Astrocyte (in vitro differentiated cells and primary cell): ENCODE data around the gene ZDHHC17. TPM values are rescaled to one million over a fixed set of nuclear protein-coding genes. Genes with fewer than 3 reads are reported as not detected.
"Not testable (repeated sequence)": the region's sequence is repeated elsewhere in the genome, so short reads cannot be mapped to it uniquely, and the experiment has no call there.

Source experiments
- DNase-seq: peaks from one replicate; pipeline ENCODE4 v3.0.0-alpha.2; 2010; ENCODE audit warnings: low read depth
- FAIRE-seq: peaks from 2 replicates; lab custom pipeline; 2011; peaks lifted over from hg19 to GRCh38; lab: Jason Lieb, UNC
- H2AFZ ChIP-seq: 2 replicates; pipeline ENCODE4 v1.6.0; 2012; ENCODE audit warnings: low read depth, low read length, inconsistent platforms
- H3K27ac ChIP-seq: 2 replicates; pipeline ENCODE4 v1.5.1; 2011; ENCODE audit warnings: low read depth, low read length, inconsistent platforms
- H3K27me3 ChIP-seq: 2 replicates; pipeline ENCODE4 v1.6.0; 2011; ENCODE audit warnings: low read length, inconsistent platforms; ENCODE audit not compliant: insufficient read depth
- H3K36me3 ChIP-seq: 2 replicates; pipeline ENCODE4 v1.5.1; 2011; ENCODE audit warnings: low read length, inconsistent platforms; ENCODE audit not compliant: insufficient read depth
- H3K4me1 ChIP-seq: 2 replicates; pipeline ENCODE4 v1.5.1; 2011; ENCODE audit warnings: low read length, inconsistent platforms; ENCODE audit not compliant: insufficient read depth
- H3K4me2 ChIP-seq: 2 replicates; pipeline ENCODE4 v1.6.0; 2012; ENCODE audit warnings: low read length, inconsistent platforms
- H3K4me3 ChIP-seq: 2 replicates; pipeline ENCODE4 v1.5.1; 2011; ENCODE audit warnings: low read depth, mild to moderate bottlenecking, low read length, inconsistent platforms; ENCODE audit not compliant: insufficient read depth
- H3K79me2 ChIP-seq: 2 replicates; pipeline ENCODE4 v1.6.0; 2012; ENCODE audit warnings: mild to moderate bottlenecking, low read length, inconsistent platforms; ENCODE audit not compliant: insufficient read depth
- H3K9ac ChIP-seq: 2 replicates; pipeline ENCODE4 v1.6.0; 2012; ENCODE audit warnings: mild to moderate bottlenecking, low read length, inconsistent platforms
- H3K9me3 ChIP-seq: 2 replicates; pipeline ENCODE4 v1.5.1; 2012; ENCODE audit warnings: low read depth, mild to moderate bottlenecking, low read length, inconsistent platforms; ENCODE audit not compliant: insufficient read depth
- H4K20me1 ChIP-seq: 2 replicates; pipeline ENCODE4 v1.6.0; 2012; ENCODE audit warnings: low read length, inconsistent platforms; ENCODE audit not compliant: insufficient read depth
- H3K27ac Mint-ChIP-seq: one replicate; pipeline ENCODE4 v1.8.0; 2021; ENCODE audit warnings: mild to moderate bottlenecking, mixed read lengths; ENCODE audit not compliant: unreplicated experiment
- H3K27me3 Mint-ChIP-seq: one replicate; pipeline ENCODE4 v1.8.0; 2021; ENCODE audit warnings: low read depth, mixed read lengths; ENCODE audit not compliant: unreplicated experiment
- H3K36me3 Mint-ChIP-seq: one replicate; pipeline ENCODE4 v1.8.0; 2021; ENCODE audit warnings: low read depth, mixed read lengths; ENCODE audit not compliant: unreplicated experiment
- H3K4me1 Mint-ChIP-seq: one replicate; pipeline ENCODE4 v1.8.0; 2021; ENCODE audit warnings: low read depth, mixed read lengths; ENCODE audit not compliant: unreplicated experiment
- H3K4me3 Mint-ChIP-seq: one replicate; pipeline ENCODE4 v1.8.0; 2021; ENCODE audit warnings: mild to moderate bottlenecking, moderate library complexity, mixed read lengths; ENCODE audit not compliant: unreplicated experiment
- H3K9me3 Mint-ChIP-seq: one replicate; pipeline ENCODE4 v1.8.0; 2021; ENCODE audit warnings: mild to moderate bottlenecking, mixed read lengths; ENCODE audit not compliant: unreplicated experiment
- CTCF ChIP-seq: IDR thresholded peaks from 2 replicates; pipeline ENCODE4 v1.5.1; 2011; ENCODE audit warnings: low read depth, mild to moderate bottlenecking, inconsistent platforms, low read length, moderate library complexity; ENCODE audit not compliant: insufficient read depth
- EZH2 ChIP-seq: IDR thresholded peaks from 2 replicates; pipeline ENCODE4 v1.6.1; 2012; ENCODE audit warnings: mild to moderate bottlenecking, low read length, inconsistent platforms; ENCODE audit not compliant: insufficient read depth
- total RNA-seq: library from RNA; stranded (reverse); gene quantifications from 2 replicates; pipeline ENCODE4 v1.2.1, GENCODE V29; 2021

ZDHHC17 gene
- total RNA-seq, 1 donor from 2014 or later: 77.5 TPM

- no peaks in the 10 kb centered on the region for H3K4me1 ChIP-seq
- TF ChIP-seq CTCF: no peak
- no peak for TF ChIP-seq EZH2
- H3K36me3 ChIP-seq: no peaks in the 10 kb centered on the region
- DNase-seq: no peak
- H3K4me3 ChIP-seq: no peak overlapping the region
- H3K9me3 Mint-ChIP-seq: no peaks in the 10 kb centered on the region
- H3K4me3 Mint-ChIP-seq: no peak overlapping the region
- no peak overlapping the region for H3K27ac Mint-ChIP-seq
- no peak overlapping the region for H3K27ac ChIP-seq
- H3K79me2 ChIP-seq: peaks cover 99% of the 10 kb centered on the region
- peaks cover 44% of the 10 kb centered on the region for H3K4me1 Mint-ChIP-seq
- no peaks in the 10 kb centered on the region for H3K27me3 ChIP-seq
- peaks cover 40% of the 10 kb centered on the region for H4K20me1 ChIP-seq
- no peak overlapping the region for H3K9ac ChIP-seq
- no peak for FAIRE-seq
- H3K4me2 ChIP-seq: no peak overlapping the region
- no peaks in the 10 kb centered on the region for H3K9me3 ChIP-seq
- H3K36me3 Mint-ChIP-seq: peaks cover 12% of the 10 kb centered on the region
- H2AFZ ChIP-seq: no peak overlapping the region
- H3K27me3 Mint-ChIP-seq: no peaks in the 10 kb centered on the region
Measured at GRCh38 chr12:76778364-76778763, 14.4 kb downstream of the ZDHHC17 start.

GRCh38 chr12:76779310-76779709, 15.4 kb downstream of the ZDHHC17 start:
- not testable (repeated sequence) for H3K27me3 Mint-ChIP-seq, H3K27ac ChIP-seq, H3K4me1 ChIP-seq, H3K4me3 ChIP-seq, H3K4me2 ChIP-seq, H3K9ac ChIP-seq, H3K9me3 ChIP-seq, H2AFZ ChIP-seq, DNase-seq, H3K4me3 Mint-ChIP-seq, H3K36me3 ChIP-seq, H3K36me3 Mint-ChIP-seq, H3K27me3 ChIP-seq, H3K9me3 Mint-ChIP-seq, FAIRE-seq
- Histone ChIP-seq H4K20me1 (peaks cover 38% of the 10 kb centered on the region), H3K79me2 (peaks cover 99% of the 10 kb centered on the region)
- H3K4me1 Mint-ChIP-seq: peaks cover 52% of the 10 kb centered on the region
- peak overlapping the region; percentile 50 for H3K27ac Mint-ChIP-seq

GRCh38 chr12:76781321-76781720, 17.4 kb downstream of the ZDHHC17 start:
- H3K9me3 Mint-ChIP-seq: no peaks in the 10 kb centered on the region
- Histone ChIP-seq H4K20me1 (peaks cover 28% of the 10 kb centered on the region), H3K9me3 (no peaks in the 10 kb centered on the region), H3K4me2 (no peak overlapping the region), H3K36me3 (no peaks in the 10 kb centered on the region), H2AFZ (no peak overlapping the region), H3K27me3 (no peaks in the 10 kb centered on the region), H3K27ac (no peak overlapping the region), H3K4me3 (no peak overlapping the region), H3K79me2 (peaks cover 99% of the 10 kb centered on the region), H3K9ac (no peak overlapping the region), H3K4me1 (peaks cover 8% of the 10 kb centered on the region)
- no peak overlapping the region for H3K4me3 Mint-ChIP-seq
- DNase-seq (no peak), FAIRE-seq (no peak)
- H3K27ac Mint-ChIP-seq: no peak overlapping the region
- H3K36me3 Mint-ChIP-seq: peaks cover 7% of the 10 kb centered on the region
- TF ChIP-seq EZH2 (no peak), CTCF (no peak)
- H3K27me3 Mint-ChIP-seq: no peaks in the 10 kb centered on the region
- H3K4me1 Mint-ChIP-seq: peaks cover 59% of the 10 kb centered on the region
